SK-N-SH (cell line): ENCODE measurements around the gene CSRP1. TPM values are rescaled to one million over a fixed set of nuclear protein-coding genes. Genes with fewer than 3 reads are reported as not detected.

ENCODE experiments used
- CTCF ChIA-PET: fragments of 300-600, 350-600 bp; formaldehyde crosslinking; extraction: SDS; loops from one replicate; lab custom pipeline; 2021; lab: Yijun Ruan, JAX
- POLR2A ChIA-PET: fragments of 350-600 bp; sonication (Branson Sonifier 250); formaldehyde crosslinking; extraction: SDS; loops from one replicate; lab custom pipeline; 2020; ENCODE audit warnings: antibody characterized with exemption, inconsistent platforms; lab: Yijun Ruan, JAX
- DNase-seq: peaks from one replicate; pipeline ENCODE4 v3.0.0; 2012
- H2AFZ ChIP-seq: fragments of 200-600 bp; sonication (generic); 2 replicates; pipeline ENCODE4 v1.8.1; 2016; ENCODE audit warnings: antibody characterized with exemption, mild to moderate bottlenecking, low read depth
- H3F3A ChIP-seq: fragments of 200-600 bp; sonication (generic); replicated peaks from 2 replicates; pipeline ENCODE3; 2016; ENCODE audit warnings: antibody characterized with exemption, mild to moderate bottlenecking; ENCODE audit not compliant: insufficient read depth
- H3K27ac ChIP-seq, 2 experiments: fragments of 200-500 bp in 1 of 2; fragments of 200-600 bp in 1 of 2; sonication (Bioruptor generic) in 1 of 2; sonication (generic), shearing (Covaris generic) in 1 of 2; 2 replicates each; pipeline versions ENCODE4 v1.5.1 to v1.6.1; 2014 to 2016; ENCODE audit warnings: low read depth in 2 of 2, inconsistent platforms in 1 of 2, low read length in 1 of 2, mild to moderate bottlenecking in 1 of 2, mixed read lengths in 1 of 2
- H3K27me3 ChIP-seq: fragments of 200-600 bp; sonication (generic), shearing (Covaris generic); 2 replicates; pipeline ENCODE4 v1.6.1; 2016; ENCODE audit warnings: mixed run types; ENCODE audit not compliant: insufficient read depth
- H3K36me3 ChIP-seq, 2 experiments: fragments of 200-500 bp in 1 of 2; fragments of 200-600 bp in 1 of 2; sonication (Bioruptor generic) in 1 of 2; sonication (generic) in 1 of 2; replicated peaks in 1 of 2; 2 replicates each; pipeline versions ENCODE3 to v1.5.1; 2014 to 2016; ENCODE audit warnings: low read length in 1 of 2, mild to moderate bottlenecking in 1 of 2; ENCODE audit not compliant: insufficient read depth in 2 of 2, control insufficient read depth in 1 of 2
- H3K4me1 ChIP-seq, 2 experiments: fragments of 200-500 bp in 1 of 2; fragments of 200-600 bp in 1 of 2; sonication (Bioruptor generic) in 1 of 2; sonication (generic), shearing (Covaris generic) in 1 of 2; 2 replicates each; pipeline versions ENCODE4 v1.5.1 to v1.6.1; 2014 to 2016; ENCODE audit warnings: low read depth in 1 of 2, low read length in 1 of 2, mixed run types in 1 of 2; ENCODE audit not compliant: insufficient read depth in 2 of 2, control insufficient read depth in 1 of 2
- H3K4me2 ChIP-seq: fragments of 200-600 bp; sonication (generic), shearing (Covaris generic); 2 replicates; pipeline ENCODE4 v1.6.1; 2017; ENCODE audit warnings: mixed run types
- H3K4me3 ChIP-seq, 2 experiments: fragments of 200-500 bp in 1 of 2; fragments of 200-600 bp in 1 of 2; sonication (Bioruptor generic) in 1 of 2; sonication (generic), shearing (Covaris generic) in 1 of 2; 2 replicates each; pipeline versions ENCODE4 v1.5.1 to v1.8.1; 2014 to 2016; ENCODE audit warnings: low read depth in 2 of 2, inconsistent platforms in 1 of 2, low read length in 1 of 2, mild to moderate bottlenecking in 1 of 2, mixed read lengths in 1 of 2, moderate library complexity in 1 of 2
- H3K79me2 ChIP-seq: fragments of 200-600 bp; sonication (generic); 2 replicates; pipeline ENCODE4 v1.8.1; 2017; ENCODE audit warnings: mild to moderate bottlenecking; ENCODE audit not compliant: insufficient read depth
- H3K9ac ChIP-seq: fragments of 200-600 bp; sonication (generic); 2 replicates; pipeline ENCODE4 v1.6.1; 2017; ENCODE audit warnings: mixed run types
- H3K9me2 ChIP-seq: fragments of 200-600 bp; sonication (generic); 2 replicates; pipeline ENCODE4 v1.6.1; 2017; ENCODE audit warnings: mixed run types
- H3K9me3 ChIP-seq: fragments of 200-600 bp; sonication (generic); 2 replicates; pipeline ENCODE4 v1.6.1; 2017; ENCODE audit warnings: mixed run types, mild to moderate bottlenecking, moderate library complexity
- H4K20me1 ChIP-seq: fragments of 200-600 bp; sonication (generic); 2 replicates; pipeline ENCODE4 v1.6.1; 2017; ENCODE audit warnings: mild to moderate bottlenecking, mixed run types; ENCODE audit not compliant: insufficient read depth
- EP300 ChIP-seq, 2 experiments: IDR thresholded peaks; 2 replicates each; pipeline versions ENCODE4 v1.4.0 to v1.6.1; 2012; ENCODE audit warnings: borderline replicate concordance in 1 of 2, low read depth in 1 of 2, low read length in 1 of 2
- EZH2phosphoT487 ChIP-seq: fragments of 200-600 bp; sonication (generic); IDR thresholded peaks from 2 replicates; pipeline ENCODE4 v1.6.1; 2017; ENCODE audit warnings: low read depth, mixed run types, mild to moderate bottlenecking, antibody characterized with exemption, moderate library complexity, borderline replicate concordance
- FOXM1 ChIP-seq: IDR thresholded peaks from 2 replicates; pipeline ENCODE4 v1.4.0; 2012; ENCODE audit warnings: low read depth, mild to moderate bottlenecking
- GABPA ChIP-seq: IDR thresholded peaks from 2 replicates; pipeline ENCODE4 v1.4.0; 2012; ENCODE audit warnings: low read depth, mild to moderate bottlenecking
- GATA2 ChIP-seq: sonication (generic); formaldehyde crosslinking; IDR thresholded peaks from 2 replicates; pipeline ENCODE4 v1.5.0; 2020; ENCODE audit warnings: mild to moderate bottlenecking, missing genetic modification reagents
- NFIC ChIP-seq: IDR thresholded peaks from 2 replicates; pipeline ENCODE4 v1.4.0; 2012; ENCODE audit warnings: borderline replicate concordance
- RAD21 ChIP-seq: IDR thresholded peaks from 2 replicates; pipeline ENCODE4 v1.6.1; 2012; ENCODE audit warnings: mild to moderate bottlenecking, low read length
- RFX5 ChIP-seq: IDR thresholded peaks from 2 replicates; pipeline ENCODE4 v1.6.1; 2012; ENCODE audit warnings: mild to moderate bottlenecking, improper control_type of control experiment, low read length
- SIN3A ChIP-seq: IDR thresholded peaks from 2 replicates; pipeline ENCODE4 v1.6.1; 2012; ENCODE audit warnings: low read depth, mild to moderate bottlenecking, low read length, moderate library complexity, borderline replicate concordance
- SMC3 ChIP-seq: IDR thresholded peaks from 2 replicates; pipeline ENCODE4 v1.6.1; 2012; ENCODE audit warnings: low read depth, low read length, improper control_type of control experiment
- TCF12 ChIP-seq: IDR thresholded peaks from 2 replicates; pipeline ENCODE4 v1.4.0; 2012
- USF1 ChIP-seq: IDR thresholded peaks from 2 replicates; pipeline ENCODE4 v1.4.0; 2012; ENCODE audit warnings: low read depth, borderline replicate concordance
- YY1 ChIP-seq: IDR thresholded peaks from 2 replicates; pipeline ENCODE4 v1.4.0; 2012; ENCODE audit warnings: low read depth, mild to moderate bottlenecking
- ZBTB33 ChIP-seq: IDR thresholded peaks from 2 replicates; pipeline ENCODE4 v1.4.0; 2012; ENCODE audit warnings: low read depth, borderline replicate concordance
- WGBS: methylation state at CpG from one replicate; pipeline ENCODE4 v1.1.6; 2017; ENCODE audit warnings: low lambda C conversion rate; 5-methylcytosine and 5-hydroxymethylcytosine counted together
- polyA plus RNA-seq, 3 experiments: library from polyadenylated mRNA; depleted of rRNA; stranded (reverse); fragments of >200 nt; gene quantifications; 2 replicates each; pipeline ENCODE4 v1.2.3, GENCODE V29; 2012
- TF ChIP-seq, protein P1 (sequence below): fragments of 150-350 bp; IDR thresholded peaks from 2 replicates; pipeline ENCODE4 v1.6.1; 2017; ENCODE audit warnings: antibody characterized with exemption, low read length, low read depth, borderline replicate concordance
- TF ChIP-seq, protein P2 (sequence below): IDR thresholded peaks from 2 replicates; pipeline ENCODE4 v1.6.1; 2012; ENCODE audit warnings: mild to moderate bottlenecking, low read depth, low read length, moderate library complexity
- TF ChIP-seq, protein P3 (sequence below): IDR thresholded peaks from 2 replicates; pipeline ENCODE4 v1.4.0; 2012; ENCODE audit warnings: low read depth
- TF ChIP-seq, protein P4 (sequence below): fragments of 200-600 bp; sonication (generic); IDR thresholded peaks from 2 replicates; pipeline ENCODE4 v1.6.1; 2017; ENCODE audit warnings: antibody characterized with exemption, mild to moderate bottlenecking, moderate library complexity

CSRP1 gene
- polyA plus RNA-seq, 1 of the 3 experiments (the other 2 are of a cell fraction), result 373 TPM

DNA sequence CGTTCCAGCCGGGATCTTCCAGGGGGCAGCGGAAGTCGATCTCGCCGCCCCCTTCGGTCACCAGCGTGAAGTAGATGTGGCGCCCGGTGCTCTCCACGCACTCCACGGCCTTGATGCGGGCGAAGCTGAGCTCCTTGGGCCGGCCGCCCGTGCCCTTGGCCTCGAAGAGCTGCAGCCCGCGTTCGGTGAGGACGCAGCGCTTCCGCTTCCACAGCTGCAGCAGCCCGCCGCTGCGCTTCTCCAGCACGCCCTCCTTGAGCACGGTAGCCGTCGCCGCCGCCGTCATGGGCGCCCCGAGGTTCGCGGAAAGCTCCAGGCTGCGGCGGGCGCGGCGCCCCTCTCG lies 38.5 kb downstream of the CSRP1 start:
- H3K79me2 ChIP-seq, result peaks cover 47% of the 10 kb centered on the region
- peak; percentile 77 for DNase-seq
- CTCF ChIA-PET, result interaction anchor here (1.4 to 7.3 kb wide), 6 partner anchors 9 to 325 kb away, joined by 5 to 63 read pairs (median 18); no protein-coding TSS in a partner anchor

More for the DNA sequence above, 38.5 kb downstream of the CSRP1 start:
- peaks cover 13 to 29% of the 10 kb centered on the region in 2 experiments; a peak in 3 of 4 replicates for H3K4me1 ChIP-seq
- H3K4me2 ChIP-seq, result peak overlapping the region; percentile 97
- peaks cover 12% of the 10 kb centered on the region for H3F3A ChIP-seq
- no peak overlapping the region for H2AFZ ChIP-seq
- no peak for TF ChIP-seq USF1
- no peak for TF ChIP-seq ZBTB33
- no peak for TF ChIP-seq GATA2 (CRISPR knock-in tag)
- no peak for TF ChIP-seq FOXM1
- TF ChIP-seq, protein P1, sequence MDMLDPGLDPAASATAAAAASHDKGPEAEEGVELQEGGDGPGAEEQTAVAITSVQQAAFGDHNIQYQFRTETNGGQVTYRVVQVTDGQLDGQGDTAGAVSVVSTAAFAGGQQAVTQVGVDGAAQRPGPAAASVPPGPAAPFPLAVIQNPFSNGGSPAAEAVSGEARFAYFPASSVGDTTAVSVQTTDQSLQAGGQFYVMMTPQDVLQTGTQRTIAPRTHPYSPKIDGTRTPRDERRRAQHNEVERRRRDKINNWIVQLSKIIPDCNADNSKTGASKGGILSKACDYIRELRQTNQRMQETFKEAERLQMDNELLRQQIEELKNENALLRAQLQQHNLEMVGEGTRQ, result no peak
- TF ChIP-seq, protein P2, sequence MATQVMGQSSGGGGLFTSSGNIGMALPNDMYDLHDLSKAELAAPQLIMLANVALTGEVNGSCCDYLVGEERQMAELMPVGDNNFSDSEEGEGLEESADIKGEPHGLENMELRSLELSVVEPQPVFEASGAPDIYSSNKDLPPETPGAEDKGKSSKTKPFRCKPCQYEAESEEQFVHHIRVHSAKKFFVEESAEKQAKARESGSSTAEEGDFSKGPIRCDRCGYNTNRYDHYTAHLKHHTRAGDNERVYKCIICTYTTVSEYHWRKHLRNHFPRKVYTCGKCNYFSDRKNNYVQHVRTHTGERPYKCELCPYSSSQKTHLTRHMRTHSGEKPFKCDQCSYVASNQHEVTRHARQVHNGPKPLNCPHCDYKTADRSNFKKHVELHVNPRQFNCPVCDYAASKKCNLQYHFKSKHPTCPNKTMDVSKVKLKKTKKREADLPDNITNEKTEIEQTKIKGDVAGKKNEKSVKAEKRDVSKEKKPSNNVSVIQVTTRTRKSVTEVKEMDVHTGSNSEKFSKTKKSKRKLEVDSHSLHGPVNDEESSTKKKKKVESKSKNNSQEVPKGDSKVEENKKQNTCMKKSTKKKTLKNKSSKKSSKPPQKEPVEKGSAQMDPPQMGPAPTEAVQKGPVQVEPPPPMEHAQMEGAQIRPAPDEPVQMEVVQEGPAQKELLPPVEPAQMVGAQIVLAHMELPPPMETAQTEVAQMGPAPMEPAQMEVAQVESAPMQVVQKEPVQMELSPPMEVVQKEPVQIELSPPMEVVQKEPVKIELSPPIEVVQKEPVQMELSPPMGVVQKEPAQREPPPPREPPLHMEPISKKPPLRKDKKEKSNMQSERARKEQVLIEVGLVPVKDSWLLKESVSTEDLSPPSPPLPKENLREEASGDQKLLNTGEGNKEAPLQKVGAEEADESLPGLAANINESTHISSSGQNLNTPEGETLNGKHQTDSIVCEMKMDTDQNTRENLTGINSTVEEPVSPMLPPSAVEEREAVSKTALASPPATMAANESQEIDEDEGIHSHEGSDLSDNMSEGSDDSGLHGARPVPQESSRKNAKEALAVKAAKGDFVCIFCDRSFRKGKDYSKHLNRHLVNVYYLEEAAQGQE, result no peak
- TF ChIP-seq YY1, result no peak; the same call in 1 of the 2 replicates
- no peak for TF ChIP-seq EP300 (IDR thresholded peaks at IDR 0.05; ENCODE audit: borderline replicate concordance in 1 of 2, low read depth in 1 of 2, low read length in 1 of 2)
- TF ChIP-seq SMC3, result 0 out of 2 replicates have a peak, but pooled peaks have one; percentile 2
- no peak for TF ChIP-seq TCF12
- TF ChIP-seq, protein P3, sequence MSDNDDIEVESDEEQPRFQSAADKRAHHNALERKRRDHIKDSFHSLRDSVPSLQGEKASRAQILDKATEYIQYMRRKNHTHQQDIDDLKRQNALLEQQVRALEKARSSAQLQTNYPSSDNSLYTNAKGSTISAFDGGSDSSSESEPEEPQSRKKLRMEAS, result peak; percentile 16; the same call in 1 of the 2 replicates
- peak; percentile 12; the same call in 1 of the 2 replicates for TF ChIP-seq GABPA
- no peak for TF ChIP-seq SIN3A
- TF ChIP-seq, protein P4, sequence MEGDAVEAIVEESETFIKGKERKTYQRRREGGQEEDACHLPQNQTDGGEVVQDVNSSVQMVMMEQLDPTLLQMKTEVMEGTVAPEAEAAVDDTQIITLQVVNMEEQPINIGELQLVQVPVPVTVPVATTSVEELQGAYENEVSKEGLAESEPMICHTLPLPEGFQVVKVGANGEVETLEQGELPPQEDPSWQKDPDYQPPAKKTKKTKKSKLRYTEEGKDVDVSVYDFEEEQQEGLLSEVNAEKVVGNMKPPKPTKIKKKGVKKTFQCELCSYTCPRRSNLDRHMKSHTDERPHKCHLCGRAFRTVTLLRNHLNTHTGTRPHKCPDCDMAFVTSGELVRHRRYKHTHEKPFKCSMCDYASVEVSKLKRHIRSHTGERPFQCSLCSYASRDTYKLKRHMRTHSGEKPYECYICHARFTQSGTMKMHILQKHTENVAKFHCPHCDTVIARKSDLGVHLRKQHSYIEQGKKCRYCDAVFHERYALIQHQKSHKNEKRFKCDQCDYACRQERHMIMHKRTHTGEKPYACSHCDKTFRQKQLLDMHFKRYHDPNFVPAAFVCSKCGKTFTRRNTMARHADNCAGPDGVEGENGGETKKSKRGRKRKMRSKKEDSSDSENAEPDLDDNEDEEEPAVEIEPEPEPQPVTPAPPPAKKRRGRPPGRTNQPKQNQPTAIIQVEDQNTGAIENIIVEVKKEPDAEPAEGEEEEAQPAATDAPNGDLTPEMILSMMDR, result no peak
- no peak for TF ChIP-seq EZH2phosphoT487
- no peak for TF ChIP-seq NFIC
- TF ChIP-seq RAD21, result no peak
- no peak for TF ChIP-seq RFX5
- no peaks in the 10 kb centered on the region for H3K9me3 ChIP-seq
- whole genome bisulfite sequencing, result no CpG with 5 or more reads among the region's 44 CpGs
- H3K9me2 ChIP-seq, result no peaks in the 10 kb centered on the region
- H3K4me3 ChIP-seq, result peak overlapping the region; percentile 77 to 82
- peaks cover 13 to 21% of the 10 kb centered on the region in 2 experiments for H3K36me3 ChIP-seq
- H3K27ac ChIP-seq, result peak overlapping the region; percentile 83 to 94
- H3K9ac ChIP-seq, result peak overlapping the region; percentile 89
- POLR2A ChIA-PET, result interaction anchor here (0.6 to 1.6 kb wide), 12 partner anchors 8 to 71 kb away, joined by 3 to 9 read pairs (median 4); no protein-coding TSS in a partner anchor
- peaks cover 32% of the 10 kb centered on the region for H4K20me1 ChIP-seq
- H3K27me3 ChIP-seq, result no peaks in the 10 kb centered on the region
